CD4-positive, alpha-beta T cell treated with Interferon alpha-2 for 1 hour (primary cell): ENCODE data around the gene RPL22.
"Not testable (repeated sequence)": the region's sequence is repeated elsewhere in the genome, so short reads cannot be mapped to it uniquely, and the experiment has no call there.

Experiments used
- DNase-seq, 2 donors: peaks; one replicate each; pipeline ENCODE4 v3.0.0-alpha.2; 2020 to 2022

RPL22 gene

DNA sequence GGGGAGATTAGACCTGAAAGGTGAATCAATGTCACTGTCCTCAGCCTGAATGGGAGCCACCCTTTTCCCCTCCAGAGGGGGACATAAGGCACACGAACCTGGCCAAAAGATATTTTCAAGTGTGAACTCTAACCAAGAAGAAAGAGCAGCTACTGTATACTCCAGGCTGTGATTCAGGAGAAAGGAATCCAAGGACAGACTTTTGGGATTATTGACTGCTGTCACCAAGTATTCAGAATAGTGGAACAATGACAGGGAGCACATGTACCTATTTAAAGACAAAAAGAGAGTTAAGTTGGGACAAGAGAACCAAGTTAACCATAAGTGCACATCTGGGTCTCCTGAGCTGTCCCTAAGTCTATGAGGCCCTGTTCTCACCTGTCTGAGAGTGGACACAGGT is 34.0 kb upstream of the RPL22 start:
- DNase-seq = no peak

GRCh38 chr1:6225651-6226050 is 26.3 kb upstream of the RPL22 start:
- DNase-seq = no peak

DNA sequence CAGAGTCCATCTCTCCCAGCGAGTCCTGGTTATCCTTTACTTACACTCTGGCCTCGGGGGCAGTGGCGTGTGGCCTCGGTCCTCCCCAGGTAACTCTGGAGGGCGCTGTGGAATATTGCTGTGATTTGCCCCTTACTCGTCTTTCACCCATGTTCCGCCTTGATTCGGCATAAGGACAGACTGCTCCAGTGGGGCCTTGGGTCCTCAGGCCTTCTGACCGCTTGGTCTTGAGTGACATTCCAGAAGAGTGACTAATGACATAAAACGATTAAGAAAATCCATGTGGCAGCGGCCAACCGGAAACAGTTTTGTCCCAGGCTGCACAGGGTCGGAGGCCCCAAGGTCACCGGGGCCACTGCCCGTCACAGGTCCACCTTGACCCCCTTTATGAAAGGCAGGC is 25.3 kb upstream of the RPL22 start:
- DNase-seq = no peak

GRCh38 chr1:6223617-6224016 is 24.2 kb upstream of the RPL22 start:
- DNase-seq = no peak

GRCh38 chr1:6222636-6223035 is 23.2 kb upstream of the RPL22 start:
- DNase-seq = no peak

DNA sequence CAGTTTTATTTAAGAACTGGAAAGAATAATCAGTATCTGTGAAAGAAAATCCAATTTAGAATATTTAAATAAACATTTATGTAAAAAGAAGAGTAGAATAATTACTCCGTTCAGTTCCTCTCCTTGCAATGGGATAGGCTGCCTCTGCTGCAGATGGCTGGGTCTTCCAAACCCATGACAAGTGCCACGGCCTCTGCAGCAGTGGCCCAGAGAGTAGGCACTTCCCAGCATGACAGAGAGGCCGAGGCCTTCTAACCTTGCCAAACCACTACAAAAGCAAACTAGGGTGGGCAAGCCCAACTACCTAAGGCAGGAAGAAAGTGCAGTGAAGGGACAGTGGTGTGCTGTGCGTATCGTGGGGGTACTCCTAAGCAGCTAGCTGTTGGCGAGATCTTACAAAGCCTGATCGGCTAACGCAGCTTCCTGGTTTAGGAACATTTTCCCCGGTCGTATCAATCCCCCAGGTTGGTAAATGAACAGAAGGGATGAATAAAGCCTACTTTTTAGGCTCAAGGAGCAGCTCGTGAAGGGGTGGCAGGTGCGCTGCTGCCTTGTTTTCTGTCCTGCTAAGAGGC is 21.9 kb upstream of the RPL22 start:
- DNase-seq = no peak

- no peak for DNase-seq
Observed at GRCh38 chr1:6220236-6220635, 20.8 kb upstream of the RPL22 start.

- not testable (repeated sequence) for DNase-seq
Observed at GRCh38 chr1:6219641-6220040, 20.2 kb upstream of the RPL22 start.

- DNase-seq = no peak
Observed at GRCh38 chr1:6218375-6219164, 19.2 kb upstream of the RPL22 start.

DNA sequence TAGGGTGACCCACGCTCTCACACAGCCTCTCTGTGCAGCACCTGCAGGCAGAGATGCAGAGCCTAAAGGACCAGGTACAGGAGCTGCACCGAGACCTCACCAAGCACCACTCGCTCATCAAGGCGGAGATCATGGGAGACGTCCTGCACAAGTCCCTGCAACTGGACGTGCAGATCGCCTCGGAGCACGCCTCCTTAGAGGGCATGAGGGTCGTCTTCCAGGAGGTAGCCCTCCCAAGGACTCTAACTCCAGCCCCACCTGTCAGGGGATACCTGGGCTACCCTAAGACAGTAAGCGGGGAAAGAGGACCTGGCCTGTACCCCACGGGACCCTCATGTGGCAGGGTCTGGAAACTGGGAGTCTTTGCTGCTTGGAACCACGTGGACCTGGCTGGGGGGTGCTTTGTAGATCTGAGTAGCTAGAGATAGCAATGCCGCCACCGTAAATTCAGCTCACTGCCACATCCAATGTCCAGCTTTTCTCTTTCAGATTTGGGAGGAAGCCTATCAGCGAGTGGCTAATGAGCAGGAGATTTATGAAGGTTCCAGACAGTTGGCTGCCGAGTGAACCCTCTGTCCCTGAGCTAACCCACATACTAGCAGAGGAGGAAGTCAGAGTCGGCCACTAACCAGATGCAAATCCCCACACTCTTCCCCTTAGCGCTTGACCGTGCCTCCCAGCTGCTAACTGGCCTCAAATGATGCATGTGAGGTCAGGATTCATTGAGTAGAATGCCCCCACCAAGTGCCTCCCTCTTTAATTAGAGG is 13.0 kb upstream of the RPL22 start:
- no peak for DNase-seq

- DNase-seq = no peak
Observed at GRCh38 chr1:6211731-6212130, 12.3 kb upstream of the RPL22 start.

DNA sequence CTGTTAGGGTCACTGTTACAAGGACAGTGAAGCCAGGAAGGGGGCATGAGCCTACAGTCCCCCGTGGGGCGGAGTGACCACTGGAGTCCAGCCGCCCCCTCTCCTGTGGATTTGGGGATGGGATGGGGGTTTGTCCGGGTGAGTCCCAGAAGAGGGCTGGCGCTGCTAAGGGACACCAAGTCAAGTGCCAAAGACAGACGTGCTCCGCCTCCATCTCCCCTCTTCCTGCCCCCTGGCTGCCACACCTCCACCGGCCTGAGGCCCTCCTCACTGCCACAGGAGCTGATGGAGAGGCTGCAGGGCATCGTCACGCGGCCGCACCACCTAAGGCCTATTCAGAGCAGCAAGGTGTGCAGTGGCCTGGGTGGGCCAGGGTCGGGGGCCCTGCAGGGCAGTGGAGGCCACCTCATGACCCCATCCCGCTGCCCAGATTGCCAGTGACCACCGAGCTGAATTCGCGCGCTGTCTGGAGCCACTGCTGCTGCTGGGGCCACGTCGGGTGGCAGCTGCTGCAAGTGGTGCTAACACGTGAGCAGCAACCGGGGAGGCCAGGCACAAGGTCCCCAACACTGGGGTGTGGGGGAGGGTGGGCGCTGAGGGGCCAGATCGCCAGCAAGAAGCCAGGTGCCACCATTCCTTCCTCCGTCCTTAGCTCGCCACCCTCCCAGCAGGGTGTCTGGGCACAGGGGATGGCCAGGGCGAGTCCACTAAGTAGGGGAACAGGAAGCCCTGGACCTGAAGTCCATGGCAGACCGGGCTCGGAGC is 11.4 kb upstream of the RPL22 start:
- DNase-seq = no peak

- DNase-seq = no peak
Observed at GRCh38 chr1:6209661-6210580, 10.5 kb upstream of the RPL22 start.

DNA sequence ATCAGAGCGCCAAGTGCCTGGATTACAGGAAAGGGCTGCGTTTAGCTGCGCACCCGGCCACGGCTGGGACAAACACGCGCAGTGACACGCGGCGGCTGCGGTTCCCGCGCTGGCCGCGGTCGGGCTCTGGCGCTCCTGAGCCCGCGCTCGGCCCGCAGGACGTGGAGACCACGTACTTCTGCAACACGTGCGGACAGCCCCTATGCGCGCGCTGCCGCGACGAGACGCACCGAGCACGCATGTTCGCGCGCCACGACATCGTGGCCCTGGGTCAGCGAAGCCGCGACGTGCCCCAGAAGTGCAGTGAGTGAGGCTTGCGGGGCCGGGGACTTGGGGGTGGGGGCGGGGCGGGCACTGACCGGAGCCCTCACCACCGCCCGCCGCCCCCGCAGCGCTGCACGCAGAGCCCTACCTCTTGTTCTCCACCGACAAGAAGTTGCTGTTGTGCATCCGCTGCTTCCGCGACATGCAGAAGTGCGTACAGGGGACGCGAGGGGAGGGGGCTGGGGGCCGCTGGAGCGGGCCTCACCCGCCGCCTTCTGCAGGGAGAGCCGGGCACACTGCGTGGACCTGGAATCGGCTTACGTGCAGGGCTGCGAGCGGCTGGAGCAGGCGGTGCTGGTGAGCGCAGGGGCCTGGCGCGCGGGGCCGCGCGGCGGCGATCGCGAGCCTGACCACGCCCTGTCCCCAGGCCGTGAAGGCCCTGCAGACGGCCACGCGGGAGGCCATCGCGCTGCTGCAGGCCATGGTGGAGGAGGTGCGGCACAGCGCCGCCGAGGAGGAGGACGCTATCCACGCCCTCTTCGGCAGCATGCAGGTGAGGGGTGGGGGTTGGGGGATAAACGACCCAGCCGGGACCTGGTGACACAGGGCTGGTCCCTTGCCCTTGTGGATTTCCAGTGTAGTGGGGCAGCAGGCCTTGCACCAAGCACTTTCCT is 9.6 kb upstream of the RPL22 start:
- peak; percentile 18 to 27 for DNase-seq

GRCh38 chr1:6207921-6208320 is 8.5 kb upstream of the RPL22 start:
- DNase-seq = no peak

GRCh38 chr1:6207075-6207885 is 7.9 kb upstream of the RPL22 start:
- no peak for DNase-seq

DNA sequence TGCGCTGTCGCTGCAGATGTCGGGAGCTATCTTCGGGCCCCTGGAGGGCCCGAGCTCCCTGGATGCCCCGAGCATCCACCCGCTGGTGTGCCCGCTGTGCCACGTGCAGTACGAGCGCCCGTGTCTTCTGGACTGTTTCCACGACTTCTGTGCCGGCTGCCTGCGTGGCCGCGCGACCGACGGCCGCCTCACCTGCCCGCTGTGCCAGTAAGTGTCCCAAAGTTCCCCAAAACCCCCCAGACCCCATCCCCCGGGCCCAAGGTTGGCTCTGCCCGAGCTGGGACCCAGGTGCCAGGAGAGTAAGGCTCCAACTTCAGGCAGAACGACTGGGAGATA is 7.1 kb upstream of the RPL22 start:
- DNase-seq = no peak

DNA sequence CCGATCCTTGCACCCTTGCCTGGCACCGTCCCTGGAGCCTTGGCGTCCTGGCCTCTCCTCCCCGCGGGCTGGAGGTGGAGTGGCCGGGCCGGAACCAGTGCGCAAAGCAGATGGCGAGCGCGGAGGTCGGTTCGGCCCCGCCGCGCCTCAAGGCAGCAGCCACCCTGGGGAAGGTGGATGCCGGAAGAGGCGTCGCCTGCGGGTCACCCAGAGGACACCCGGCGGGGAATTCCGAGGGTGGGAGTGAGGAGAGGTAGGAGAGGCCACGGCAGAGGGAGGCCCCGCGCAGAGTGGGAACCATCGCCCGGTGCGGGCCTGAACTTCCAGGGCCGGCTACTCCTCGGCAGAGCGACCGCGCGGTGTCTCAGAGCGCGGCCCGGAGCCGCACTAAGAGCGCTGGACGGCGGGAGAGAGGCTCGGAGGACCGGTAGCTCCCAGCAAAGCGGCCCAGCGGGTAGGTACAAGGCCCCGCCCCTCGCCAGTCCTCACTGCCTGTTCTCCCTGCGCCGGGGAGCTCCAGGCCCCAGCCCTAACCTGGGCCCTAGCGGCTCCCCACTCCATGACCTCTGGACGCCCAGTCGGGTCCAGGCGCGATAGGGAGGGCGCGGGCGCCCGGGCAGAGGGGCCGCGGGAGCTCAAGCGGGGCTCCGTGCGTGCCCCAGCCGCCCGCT is 6.6 kb upstream of the RPL22 start, which contains the start of gene RNF207:
Gene RNF207 (plus strand): TSS at position 271 of the 671 bp plus-strand sequence. CDS start 417 bp downstream, outside the sequence.
- DNase-seq = peak; percentile 23 to 68

DNA sequence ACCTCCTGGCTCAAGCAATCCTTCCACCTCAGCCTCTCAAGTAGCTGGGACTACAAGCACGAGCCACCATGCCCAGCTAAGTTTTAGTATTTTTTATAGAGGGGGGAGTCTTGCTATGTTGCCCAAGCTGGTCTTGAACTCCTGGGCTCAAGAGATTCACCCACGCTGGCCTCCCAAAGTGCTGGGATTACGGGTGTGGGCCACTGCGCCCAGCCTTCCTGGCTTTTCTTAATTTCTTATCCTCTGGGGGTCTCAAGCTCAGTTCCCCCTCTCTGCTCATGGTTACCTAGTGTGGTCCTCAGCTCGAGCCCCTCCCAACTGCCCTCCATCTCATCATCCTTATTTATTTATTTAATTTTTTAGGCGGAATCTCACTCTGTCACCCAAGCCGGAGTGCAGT is 2.9 kb upstream of the RPL22 start:
- DNase-seq = no peak
